NB4 (cell line): ENCODE data around the gene SLC35D3.
"Not testable (repeated sequence)": the region's sequence is repeated elsewhere in the genome, so short reads cannot be mapped to it uniquely, and the experiment has no call there.

Experiments used
- DNase-seq: peaks from one replicate; pipeline ENCODE4 v3.0.0; 2010; ENCODE audit warnings: low read depth
- H3K4me3 ChIP-seq: one replicate; pipeline ENCODE4 v1.5.1; 2011; ENCODE audit warnings: mild to moderate bottlenecking, low read depth, low read length, moderate library complexity
- MAX ChIP-seq: IDR thresholded peaks from 2 replicates; pipeline ENCODE4 v1.6.1; 2011; ENCODE audit warnings: low read depth, low read length
- MYC ChIP-seq: IDR thresholded peaks from 2 replicates; pipeline ENCODE4 v1.6.1; 2011; ENCODE audit warnings: low read depth, low read length
- POLR2A ChIP-seq: IDR thresholded peaks from 2 replicates; pipeline ENCODE4 v1.6.1; 2011; ENCODE audit warnings: mild to moderate bottlenecking; ENCODE audit not compliant: insufficient read length; ENCODE audit errors: extremely low read depth
- TF ChIP-seq, protein P1 (sequence below): IDR thresholded peaks from one replicate; pipeline ENCODE4 v1.5.1; 2012; ENCODE audit warnings: low read depth, low read length

The SLC35D3 gene

GRCh38 chr6:136967876-136968752, 46.0 kb downstream of the SLC35D3 start:
- DNase-seq = peak; percentile 81
- TF ChIP-seq MAX (no peak), POLR2A (no peak)
- TF ChIP-seq, protein P1, sequence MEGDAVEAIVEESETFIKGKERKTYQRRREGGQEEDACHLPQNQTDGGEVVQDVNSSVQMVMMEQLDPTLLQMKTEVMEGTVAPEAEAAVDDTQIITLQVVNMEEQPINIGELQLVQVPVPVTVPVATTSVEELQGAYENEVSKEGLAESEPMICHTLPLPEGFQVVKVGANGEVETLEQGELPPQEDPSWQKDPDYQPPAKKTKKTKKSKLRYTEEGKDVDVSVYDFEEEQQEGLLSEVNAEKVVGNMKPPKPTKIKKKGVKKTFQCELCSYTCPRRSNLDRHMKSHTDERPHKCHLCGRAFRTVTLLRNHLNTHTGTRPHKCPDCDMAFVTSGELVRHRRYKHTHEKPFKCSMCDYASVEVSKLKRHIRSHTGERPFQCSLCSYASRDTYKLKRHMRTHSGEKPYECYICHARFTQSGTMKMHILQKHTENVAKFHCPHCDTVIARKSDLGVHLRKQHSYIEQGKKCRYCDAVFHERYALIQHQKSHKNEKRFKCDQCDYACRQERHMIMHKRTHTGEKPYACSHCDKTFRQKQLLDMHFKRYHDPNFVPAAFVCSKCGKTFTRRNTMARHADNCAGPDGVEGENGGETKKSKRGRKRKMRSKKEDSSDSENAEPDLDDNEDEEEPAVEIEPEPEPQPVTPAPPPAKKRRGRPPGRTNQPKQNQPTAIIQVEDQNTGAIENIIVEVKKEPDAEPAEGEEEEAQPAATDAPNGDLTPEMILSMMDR = peak; percentile 49
- no peak overlapping the region for H3K4me3 ChIP-seq

- DNase-seq = no peak
- no peak for TF ChIP-seq MAX
- H3K4me3 ChIP-seq = no peak overlapping the region
Measured at GRCh38 chr6:136968837-136969236, 46.7 kb downstream of the SLC35D3 start.

GRCh38 chr6:136969433-136969832, 47.3 kb downstream of the SLC35D3 start:
- DNase-seq = no peak
- H3K4me3 ChIP-seq = no peak overlapping the region
- TF ChIP-seq, protein P1 = no peak
- TF ChIP-seq MYC (no peak), POLR2A (no peak), MAX (no peak)

- DNase-seq = peak; percentile 68
- H3K4me3 ChIP-seq = no peak overlapping the region
- TF ChIP-seq MAX (no peak), MYC (no peak), POLR2A (no peak)
- TF ChIP-seq, protein P1 = no peak
Measured at GRCh38 chr6:136969930-136970329, 47.8 kb downstream of the SLC35D3 start.

- no peak for DNase-seq
- TF ChIP-seq POLR2A = no peak
- TF ChIP-seq MAX = no peak
- TF ChIP-seq, protein P1 = no peak
- TF ChIP-seq MYC = no peak
- no peak overlapping the region for H3K4me3 ChIP-seq
Measured at GRCh38 chr6:136971609-136972008, 49.5 kb downstream of the SLC35D3 start.

GRCh38 chr6:136973781-136974180, 51.7 kb downstream of the SLC35D3 start:
- H3K4me3 ChIP-seq, DNase-seq: not testable (repeated sequence)
